Fibroblast of skin of left quadriceps (primary cell): Measurements from ENCODE around the gene PRSS57.

Experiments used
- DNase-seq, 2 experiments: peaks; one replicate each; pipeline ENCODE4 v3.0.0-alpha.2; 2013; ENCODE audit warnings: low read depth in 2 of 2

Gene PRSS57

GRCh38 chr19:652467-653389, 42.5 kb downstream of the PRSS57 start:
- no peak for DNase-seq

- DNase-seq = no peak
These were observed 43.3 kb downstream of the PRSS57 start for GRCh38 chr19:651991-652390.

- no peak for DNase-seq
These were observed 44.0 kb downstream of the PRSS57 start for GRCh38 chr19:651114-651818.

DNA sequence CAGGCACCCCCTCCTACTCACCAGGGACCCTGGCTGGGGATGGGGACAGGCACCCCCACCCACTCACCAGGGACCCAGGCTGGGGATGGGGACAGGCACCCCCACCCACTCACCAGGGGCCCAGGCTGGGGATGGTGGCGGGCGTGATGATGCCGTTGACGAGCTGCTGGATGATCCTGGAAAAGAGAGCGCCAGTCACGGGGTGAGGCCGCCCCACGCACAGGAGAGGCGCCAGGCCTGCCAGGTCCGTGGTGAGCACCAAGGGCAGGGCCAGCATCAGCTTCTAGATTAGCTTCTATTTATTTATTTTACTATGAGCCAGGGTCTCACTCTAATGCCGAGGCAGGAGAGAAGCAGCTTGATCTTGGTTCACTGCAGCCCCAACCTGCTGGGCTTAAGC, 45.1 kb downstream of the PRSS57 start:
- DNase-seq = no peak

DNA sequence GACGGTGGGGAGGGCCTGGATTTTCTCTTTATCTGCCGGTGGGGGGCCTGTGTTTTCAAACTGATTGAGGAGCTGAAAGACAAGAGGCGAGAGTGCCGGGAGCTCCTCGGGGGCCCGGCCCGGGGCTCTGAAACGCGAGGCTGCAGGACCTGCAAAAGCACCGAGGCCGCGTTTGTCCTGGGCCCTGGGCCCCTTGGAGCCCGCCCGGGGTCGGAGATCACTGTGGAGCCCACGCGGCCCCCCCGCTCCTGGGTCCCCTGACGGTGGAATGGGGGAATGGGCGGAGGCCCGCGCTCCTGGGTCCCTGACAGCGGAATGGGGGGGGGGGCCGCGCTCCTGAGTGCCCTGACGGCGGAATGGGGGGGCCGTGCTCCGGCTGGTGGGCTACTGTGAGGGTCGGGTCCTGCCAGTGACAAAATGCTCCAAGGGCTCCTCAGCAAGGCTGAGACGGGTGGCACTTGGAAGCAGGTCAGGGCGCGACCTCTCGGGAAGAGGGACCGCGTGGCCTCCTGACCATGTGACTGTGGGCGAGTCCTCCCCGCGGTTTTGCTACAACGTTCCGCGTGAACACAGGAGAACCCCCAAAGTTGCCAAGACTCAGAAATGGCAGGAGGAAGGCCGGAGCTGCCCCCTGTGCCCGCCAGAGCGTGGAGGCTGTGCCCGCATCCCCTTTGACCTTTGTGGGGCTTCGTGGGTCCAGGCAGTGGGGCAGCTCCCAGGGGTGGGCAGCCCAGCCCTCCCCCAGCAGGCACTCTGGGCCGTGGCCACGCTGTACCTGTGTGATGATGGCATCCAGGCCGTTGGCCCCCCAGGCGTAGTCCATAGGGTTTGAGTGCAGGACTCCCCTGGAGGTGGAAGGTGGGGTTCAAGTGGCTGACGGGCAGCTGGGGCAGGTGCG, 46.1 kb downstream of the PRSS57 start:
- DNase-seq = no peak

GRCh38 chr19:648305-648704, 46.9 kb downstream of the PRSS57 start:
- no peak for DNase-seq

- no peak for DNase-seq
These were observed 47.5 kb downstream of the PRSS57 start for GRCh38 chr19:647566-648284.

GRCh38 chr19:646779-647565, 48.3 kb downstream of the PRSS57 start:
- no peak for DNase-seq

- DNase-seq = no peak
These were observed 49.1 kb downstream of the PRSS57 start for GRCh38 chr19:645912-646778.

- no peak for DNase-seq
These were observed 50.5 kb downstream of the PRSS57 start for GRCh38 chr19:644789-645188.

GRCh38 chr19:644363-644762, 50.9 kb downstream of the PRSS57 start:
- no peak for DNase-seq

GRCh38 chr19:643736-644135, 51.5 kb downstream of the PRSS57 start:
- DNase-seq = no peak

GRCh38 chr19:642767-643727, 52.2 kb downstream of the PRSS57 start:
- DNase-seq = no peak

GRCh38 chr19:641702-642101, 53.5 kb downstream of the PRSS57 start:
- DNase-seq = no peak

DNA sequence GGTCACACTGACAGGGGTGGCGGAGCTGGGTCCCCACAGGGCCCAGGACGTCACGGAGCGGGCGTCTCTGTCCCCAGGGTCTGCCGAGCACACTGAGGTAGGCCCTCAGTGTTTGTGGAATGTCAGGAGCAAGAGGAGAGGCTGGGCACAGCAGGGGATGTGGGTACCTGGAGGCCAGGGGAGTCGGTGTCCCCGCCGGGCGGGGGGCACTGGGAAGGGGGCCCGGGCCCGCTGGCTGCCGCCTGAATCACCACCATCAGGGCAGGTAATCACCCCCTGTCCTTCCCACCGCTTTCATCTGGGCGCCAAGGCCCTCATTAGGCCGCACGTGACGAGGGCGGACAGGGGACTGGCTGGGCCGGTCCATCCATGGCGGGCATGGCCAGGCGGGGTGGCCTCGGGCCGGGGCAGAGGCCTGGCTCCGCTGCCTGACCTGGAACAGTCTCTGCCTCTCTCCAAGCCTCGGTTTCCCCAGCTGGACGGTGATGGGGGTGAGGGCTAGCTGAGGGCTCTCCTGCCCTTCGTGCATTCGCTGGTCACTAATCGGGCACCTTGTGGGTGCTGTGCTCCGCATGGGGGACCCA, 54.6 kb downstream of the PRSS57 start:
- no peak for DNase-seq

DNA sequence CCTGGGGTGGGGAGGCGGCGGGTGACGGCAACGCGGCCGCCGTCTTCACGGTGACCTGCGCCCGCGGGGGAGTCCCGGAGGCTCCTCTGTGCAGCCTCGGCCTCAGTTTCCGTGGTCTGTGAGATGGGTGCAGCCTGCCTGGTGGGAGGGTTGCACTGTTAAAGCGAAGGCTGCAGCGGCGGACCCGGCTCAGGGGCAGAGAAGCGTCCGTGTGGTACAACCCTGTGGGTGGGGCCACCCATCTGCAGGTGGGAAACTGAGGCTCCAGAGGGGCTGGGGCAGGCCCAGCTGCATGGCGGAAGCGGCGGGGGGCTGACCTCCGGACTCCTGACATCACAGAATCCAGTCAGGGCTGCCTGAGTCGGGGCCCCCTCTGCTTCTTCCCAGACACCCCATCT, 55.1 kb downstream of the PRSS57 start:
- no peak for DNase-seq

DNA sequence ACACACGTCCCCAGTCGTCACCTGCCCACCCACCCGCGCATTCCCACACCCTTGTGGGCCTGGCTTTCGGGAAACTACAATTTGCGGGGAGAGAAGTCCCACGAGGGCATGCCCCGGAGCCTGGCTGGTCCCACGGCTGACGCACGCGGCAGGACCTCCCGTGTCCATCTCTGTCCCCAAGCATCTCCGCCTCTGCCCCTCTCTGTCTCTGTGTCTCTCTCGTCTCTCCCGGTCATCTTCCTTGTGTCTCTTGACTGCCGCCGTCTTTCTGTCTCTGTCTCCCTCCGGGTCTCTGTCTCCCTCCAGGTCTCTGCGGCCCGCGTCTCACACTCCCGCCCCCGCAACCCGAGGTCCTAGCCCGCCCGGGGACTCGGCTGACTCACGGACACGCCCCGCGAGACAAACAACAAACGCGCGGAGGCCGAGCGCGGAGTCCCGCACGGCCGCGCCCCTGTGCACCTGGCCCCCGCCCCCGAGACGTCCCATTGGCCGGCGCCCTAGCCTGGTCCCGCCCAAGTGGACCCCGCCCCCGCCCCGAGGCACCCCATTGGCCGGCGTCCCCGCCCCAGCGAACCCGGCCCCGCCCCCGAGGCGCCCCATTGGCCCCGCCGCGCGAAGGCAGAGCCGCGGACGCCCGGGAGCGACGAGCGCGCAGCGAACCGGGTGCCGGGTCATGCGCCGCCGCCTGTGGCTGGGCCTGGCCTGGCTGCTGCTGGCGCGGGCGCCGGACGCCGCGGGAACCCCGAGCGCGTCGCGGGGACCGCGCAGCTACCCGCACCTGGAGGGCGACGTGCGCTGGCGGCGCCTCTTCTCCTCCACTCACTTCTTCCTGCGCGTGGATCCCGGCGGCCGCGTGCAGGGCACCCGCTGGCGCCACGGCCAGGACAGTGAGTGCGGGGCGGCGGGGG, 55.7 kb downstream of the PRSS57 start, which contains the start of gene FGF22:
TSS of gene FGF22 (plus strand) at position 627 of the 908 bp plus-strand sequence. CDS start at position 674, 47 bp downstream.
- DNase-seq = peak; percentile 62
